ENCODE measurements around the gene PLEKHA7. TPM values are rescaled to one million over a fixed set of nuclear protein-coding genes. Genes with fewer than 3 reads are reported as not detected.

Gene PLEKHA7
- polyA plus RNA-seq, 1 experiment, result 0.05 TPM

- TF ChIP-seq CTCF (IDR thresholded peaks at IDR 0.05; ENCODE audit: low read depth, low read length), result no peak
- no peak for DNase-seq (ENCODE audit: low read depth, low spot score)
- POLR2A ChIA-PET, result no interaction called here
- H3K27me3 ChIP-seq (ENCODE audit: control insufficient read depth, insufficient read depth, low read length), result peaks cover 8% of the 10 kb centered on the region
- H3K4me3 ChIP-seq (ENCODE audit: low read depth, low read length), result no peak overlapping the region
- CTCF ChIA-PET, result no interaction called here
- H3K27ac ChIP-seq (ENCODE audit: low read depth, low read length), result no peak overlapping the region
- H3K9me3 ChIP-seq (ENCODE audit: control insufficient read depth, insufficient read depth, low read length), result no peaks in the 10 kb centered on the region
These were observed 96.3 kb downstream of the PLEKHA7 start for GRCh38 chr11:16917941-16918340.

- no peak for DNase-seq (ENCODE audit: low read depth, low spot score)
- ChIA-PET CTCF (no interaction called here), POLR2A (no interaction called here)
- no peak overlapping the region for H3K27ac ChIP-seq (ENCODE audit: low read depth, low read length)
- H3K9me3 ChIP-seq (ENCODE audit: control insufficient read depth, insufficient read depth, low read length), result no peaks in the 10 kb centered on the region
- H3K4me3 ChIP-seq (ENCODE audit: low read depth, low read length), result no peak overlapping the region
- no peak for TF ChIP-seq CTCF (IDR thresholded peaks at IDR 0.05; ENCODE audit: low read depth, low read length)
- peaks cover 3% of the 10 kb centered on the region for H3K27me3 ChIP-seq (ENCODE audit: control insufficient read depth, insufficient read depth, low read length)
These were observed 101.5 kb downstream of the PLEKHA7 start for GRCh38 chr11:16912692-16913111.

- ChIA-PET CTCF (no interaction called here), POLR2A (no interaction called here)
- Histone ChIP-seq H3K27ac (ENCODE audit: low read depth, low read length) (no peak overlapping the region), H3K27me3 (ENCODE audit: control insufficient read depth, insufficient read depth, low read length) (peaks cover 3% of the 10 kb centered on the region), H3K9me3 (ENCODE audit: control insufficient read depth, insufficient read depth, low read length) (no peaks in the 10 kb centered on the region), H3K4me3 (ENCODE audit: low read depth, low read length) (no peak overlapping the region)
- no peak for DNase-seq (ENCODE audit: low read depth, low spot score)
- TF ChIP-seq CTCF (IDR thresholded peaks at IDR 0.05; ENCODE audit: low read depth, low read length), result no peak
These were observed 102.6 kb downstream of the PLEKHA7 start for GRCh38 chr11:16911658-16912057.

GRCh38 chr11:16911186-16911585, 103.0 kb downstream of the PLEKHA7 start:
- Histone ChIP-seq H3K27ac (ENCODE audit: low read depth, low read length) (no peak overlapping the region), H3K27me3 (ENCODE audit: control insufficient read depth, insufficient read depth, low read length) (peaks cover 3% of the 10 kb centered on the region), H3K9me3 (ENCODE audit: control insufficient read depth, insufficient read depth, low read length) (no peaks in the 10 kb centered on the region), H3K4me3 (ENCODE audit: low read depth, low read length) (no peak overlapping the region)
- TF ChIP-seq CTCF (IDR thresholded peaks at IDR 0.05; ENCODE audit: low read depth, low read length), result no peak
- DNase-seq (ENCODE audit: low read depth, low spot score), result no peak
- CTCF ChIA-PET, result no interaction called here
- POLR2A ChIA-PET, result no interaction called here

GRCh38 chr11:16909359-16910035, 104.7 kb downstream of the PLEKHA7 start:
- Histone ChIP-seq H3K27ac (ENCODE audit: low read depth, low read length) (no peak overlapping the region), H3K4me3 (ENCODE audit: low read depth, low read length) (no peak overlapping the region), H3K9me3 (ENCODE audit: control insufficient read depth, insufficient read depth, low read length) (no peaks in the 10 kb centered on the region), H3K27me3 (ENCODE audit: control insufficient read depth, insufficient read depth, low read length) (peaks cover 3% of the 10 kb centered on the region)
- POLR2A ChIA-PET, result no interaction called here
- DNase-seq (ENCODE audit: low read depth, low spot score), result no peak
- no peak for TF ChIP-seq CTCF (IDR thresholded peaks at IDR 0.05; ENCODE audit: low read depth, low read length)
- CTCF ChIA-PET, result no interaction called here

Data from AG04450 (cell line).